Transverse colon (tissue), 4 donors: ENCODE results near the gene MRPL9.

Experiments
- EP300 ChIP-seq: sonication (generic); formaldehyde crosslinking; IDR thresholded peaks from one replicate; pipeline ENCODE4 v1.6.1; 2017; ENCODE audit warnings: antibody characterized with exemption, low read depth
- POLR2A ChIP-seq: fragments of 450-650 bp; IDR thresholded peaks from one replicate; pipeline ENCODE4 v1.6.1; 2016; ENCODE audit warnings: antibody characterized with exemption, mild to moderate bottlenecking, moderate library complexity
- POLR2AphosphoS5 ChIP-seq, 3 donors: sonication (generic); formaldehyde crosslinking; IDR thresholded peaks; one replicate each; pipeline ENCODE4 v1.6.1; 2016; ENCODE audit warnings: antibody characterized with exemption in 3 of 3
- TF ChIP-seq, protein P1 (sequence below), 5 experiments: fragments of 200-600 bp in 3 of 5; fragments of 450-650 bp in 2 of 5; sonication (generic) in 3 of 5; IDR thresholded peaks; 1 replicate in 2 of 5; 2 replicates in 3 of 5; pipeline ENCODE4 v1.5.1; 2016 to 2017; ENCODE audit warnings: antibody characterized with exemption in 5 of 5, inconsistent platforms in 3 of 5, mild to moderate bottlenecking in 2 of 5, moderate library complexity in 1 of 5

- TF ChIP-seq, protein P1, sequence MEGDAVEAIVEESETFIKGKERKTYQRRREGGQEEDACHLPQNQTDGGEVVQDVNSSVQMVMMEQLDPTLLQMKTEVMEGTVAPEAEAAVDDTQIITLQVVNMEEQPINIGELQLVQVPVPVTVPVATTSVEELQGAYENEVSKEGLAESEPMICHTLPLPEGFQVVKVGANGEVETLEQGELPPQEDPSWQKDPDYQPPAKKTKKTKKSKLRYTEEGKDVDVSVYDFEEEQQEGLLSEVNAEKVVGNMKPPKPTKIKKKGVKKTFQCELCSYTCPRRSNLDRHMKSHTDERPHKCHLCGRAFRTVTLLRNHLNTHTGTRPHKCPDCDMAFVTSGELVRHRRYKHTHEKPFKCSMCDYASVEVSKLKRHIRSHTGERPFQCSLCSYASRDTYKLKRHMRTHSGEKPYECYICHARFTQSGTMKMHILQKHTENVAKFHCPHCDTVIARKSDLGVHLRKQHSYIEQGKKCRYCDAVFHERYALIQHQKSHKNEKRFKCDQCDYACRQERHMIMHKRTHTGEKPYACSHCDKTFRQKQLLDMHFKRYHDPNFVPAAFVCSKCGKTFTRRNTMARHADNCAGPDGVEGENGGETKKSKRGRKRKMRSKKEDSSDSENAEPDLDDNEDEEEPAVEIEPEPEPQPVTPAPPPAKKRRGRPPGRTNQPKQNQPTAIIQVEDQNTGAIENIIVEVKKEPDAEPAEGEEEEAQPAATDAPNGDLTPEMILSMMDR (IDR thresholded peaks at IDR 0.05), result no peak
- no peak for TF ChIP-seq POLR2A
- no peak for TF ChIP-seq EP300
- no peak for TF ChIP-seq POLR2AphosphoS5 (IDR thresholded peaks at IDR 0.05)
Measured at GRCh38 chr1:151720974-151721787, 42.1 kb downstream of the MRPL9 start, which contains the start of gene RIIAD1.
